T-helper 17 cell (primary cell): ENCODE data around the gene BAIAP2L2. TPM values are rescaled to one million over a fixed set of nuclear protein-coding genes. Genes with fewer than 3 reads are reported as not detected.
"Not testable (repeated sequence)": the region's sequence is repeated elsewhere in the genome, so short reads cannot be mapped to it uniquely, and the experiment has no call there.

ENCODE experiments used
- ATAC-seq: fragments of 150-1000 bp; cut with Tn5 transposase; 2 replicates; pipeline ENCODE4 v1.10.0; 2021; ENCODE audit warnings: mild to moderate bottlenecking, moderate library complexity
- DNase-seq, 3 donors: peaks; one replicate each; pipeline versions ENCODE4 v3.0.0 to v3.0.0-alpha.2; 2020 to 2021
- H3K9me3 ChIP-seq: one replicate; pipeline ENCODE4 v1.7.0; 2013; ENCODE audit warnings: low read length, mild to moderate bottlenecking; ENCODE audit not compliant: control insufficient read depth, poor library complexity, severe bottlenecking
- H3K27ac Mint-ChIP-seq: one replicate; pipeline ENCODE4 v1.8.0; 2022; ENCODE audit warnings: mild to moderate bottlenecking, moderate library complexity, mixed read lengths
- H3K27me3 Mint-ChIP-seq: one replicate; pipeline ENCODE4 v1.8.0; 2022; ENCODE audit warnings: mixed read lengths
- H3K36me3 Mint-ChIP-seq: one replicate; pipeline ENCODE4 v1.8.0; 2022; ENCODE audit warnings: low read depth, mixed read lengths
- H3K4me1 Mint-ChIP-seq: one replicate; pipeline ENCODE4 v1.8.0; 2022; ENCODE audit warnings: mild to moderate bottlenecking, mixed read lengths
- H3K4me3 Mint-ChIP-seq: one replicate; pipeline ENCODE4 v1.8.0; 2022; ENCODE audit warnings: mild to moderate bottlenecking, moderate library complexity, mixed read lengths
- total RNA-seq, 4 donors: library from RNA in 2 of 4; stranded (reverse) in 2 of 4; gene quantifications; one replicate each; pipeline ENCODE4 v1.2.3 and lab custom pipeline; 2022 to 2026

BAIAP2L2 gene
- total RNA-seq, 2 donors from 2014 or later, result 0.86 to 1.3 TPM

DNA sequence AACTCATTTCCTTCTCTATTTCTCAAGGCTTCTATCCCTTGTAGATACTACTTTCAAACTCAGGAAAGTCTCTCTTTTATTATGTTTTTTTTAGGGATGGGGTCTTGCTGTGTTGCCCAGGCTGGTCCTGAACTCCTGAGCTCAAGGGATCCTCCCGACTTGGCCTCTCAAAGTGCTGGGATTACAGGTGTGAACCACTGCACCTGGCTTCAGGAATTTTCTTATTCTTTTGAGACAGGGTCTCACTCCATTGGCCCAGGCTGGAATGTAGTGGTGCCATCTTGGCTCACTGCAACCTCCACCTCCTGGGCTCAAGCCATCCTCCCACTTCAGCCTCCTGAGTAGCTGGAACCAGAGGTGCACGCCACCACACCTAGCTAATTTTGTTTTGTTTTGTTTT, 31.3 kb downstream of the BAIAP2L2 start:
- not testable (repeated sequence) for H3K9me3 ChIP-seq, H3K27ac Mint-ChIP-seq, H3K36me3 Mint-ChIP-seq, H3K4me1 Mint-ChIP-seq, DNase-seq, ATAC-seq, H3K4me3 Mint-ChIP-seq
- peaks cover 18% of the 10 kb centered on the region for H3K27me3 Mint-ChIP-seq

DNA sequence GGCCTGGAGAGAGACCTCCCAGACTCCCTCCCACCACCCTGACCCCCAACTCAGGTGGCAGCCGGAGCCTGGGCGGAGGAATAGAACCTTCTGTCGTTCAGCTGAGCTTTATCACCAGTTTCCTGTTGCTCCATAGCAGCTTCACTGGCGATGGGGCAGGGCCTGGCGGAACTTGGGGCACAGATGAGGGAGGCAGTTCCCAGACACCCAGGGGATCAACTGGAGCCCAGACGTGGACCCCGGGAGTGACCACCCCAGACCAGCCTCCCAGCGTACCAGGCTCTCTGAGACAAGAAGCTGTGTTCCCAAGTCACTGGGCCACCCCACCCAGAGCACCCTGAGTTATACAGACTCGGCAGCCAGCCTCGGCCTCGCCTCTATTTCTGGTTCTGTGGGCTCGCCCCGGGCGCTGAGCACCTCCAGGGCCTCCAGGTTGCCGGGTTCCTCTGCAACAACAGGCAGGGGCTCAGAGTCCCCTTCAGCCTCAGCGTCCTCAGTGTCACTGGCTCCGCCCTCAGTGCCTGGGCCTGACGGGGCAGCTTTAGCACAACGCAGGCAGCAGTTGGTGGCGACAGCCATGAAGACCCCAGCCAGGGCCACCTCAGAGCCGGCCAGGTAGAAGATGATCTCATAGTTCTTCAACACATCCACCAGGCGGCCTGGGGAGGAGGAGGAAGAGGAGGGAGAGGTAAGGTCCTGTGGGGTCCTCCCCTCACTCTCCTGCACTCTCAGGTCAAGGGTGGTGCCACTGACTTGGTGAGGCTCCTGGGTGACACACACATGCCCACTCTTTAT, 32.2 kb downstream of the BAIAP2L2 start:
- ATAC-seq, result no peak
- H3K36me3 Mint-ChIP-seq, result no peaks in the 10 kb centered on the region

DNA sequence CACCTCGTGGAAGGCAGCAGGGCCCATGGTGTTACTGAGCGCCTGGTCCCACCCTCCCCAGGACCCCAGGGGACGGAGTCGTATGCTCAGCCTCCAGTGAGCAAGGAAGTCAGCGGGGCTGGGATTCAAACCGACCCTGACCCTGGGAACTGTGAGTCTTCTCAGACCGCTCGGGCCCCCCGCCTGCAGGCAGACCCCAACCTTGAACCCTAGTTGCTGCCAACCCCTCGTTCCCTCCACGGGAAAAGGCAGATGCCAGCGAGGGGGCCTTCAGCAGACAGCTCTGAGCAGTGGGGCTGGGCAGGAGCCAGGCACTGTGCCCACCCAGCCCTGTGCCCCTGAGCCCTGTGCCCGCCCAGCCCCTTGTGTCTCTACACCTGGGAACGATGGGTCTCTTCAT, 32.9 kb downstream of the BAIAP2L2 start:
- no peak overlapping the region for H3K4me3 Mint-ChIP-seq
- H3K27me3 Mint-ChIP-seq, result peaks cover 12% of the 10 kb centered on the region
- no peak for ATAC-seq
- no peak for DNase-seq
- H3K27ac Mint-ChIP-seq, result no peak overlapping the region
- H3K9me3 ChIP-seq, result no peaks in the 10 kb centered on the region
- H3K4me1 Mint-ChIP-seq, result peaks cover 4% of the 10 kb centered on the region
- H3K36me3 Mint-ChIP-seq, result no peaks in the 10 kb centered on the region

More for the DNA sequence above, 32.2 kb downstream of the BAIAP2L2 start:
- peaks cover 16% of the 10 kb centered on the region for H3K27me3 Mint-ChIP-seq
- no peak overlapping the region for H3K27ac Mint-ChIP-seq
- H3K9me3 ChIP-seq, result no peaks in the 10 kb centered on the region
- H3K4me3 Mint-ChIP-seq, result no peak overlapping the region
- peaks cover 5% of the 10 kb centered on the region for H3K4me1 Mint-ChIP-seq
- DNase-seq, result no peak

DNA sequence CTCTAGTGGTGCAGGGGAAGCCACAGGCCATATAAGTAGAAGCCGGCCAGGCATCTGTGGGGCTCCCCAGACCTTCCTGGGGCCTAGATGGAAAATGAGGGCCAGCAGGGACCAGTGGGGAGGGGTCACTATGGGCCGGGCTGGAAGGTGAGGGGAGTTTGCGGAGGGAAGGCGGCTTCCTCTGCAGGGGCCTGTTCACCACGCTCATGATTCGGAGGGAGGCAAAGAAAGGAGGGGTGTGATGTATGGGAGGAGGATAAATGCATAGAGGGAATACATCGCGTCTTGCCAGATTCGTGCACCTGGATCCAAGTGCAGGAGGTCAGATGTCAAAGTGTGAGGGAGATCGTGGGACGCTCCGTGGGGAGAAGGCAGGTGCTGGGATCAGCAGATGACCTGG, 33.4 kb downstream of the BAIAP2L2 start:
- ATAC-seq, result no peak
- peaks cover 2% of the 10 kb centered on the region for H3K4me1 Mint-ChIP-seq
- H3K27ac Mint-ChIP-seq, result no peak overlapping the region
- DNase-seq, result no peak
- no peaks in the 10 kb centered on the region for H3K9me3 ChIP-seq
- peaks cover 12% of the 10 kb centered on the region for H3K27me3 Mint-ChIP-seq
- no peak overlapping the region for H3K4me3 Mint-ChIP-seq
- no peaks in the 10 kb centered on the region for H3K36me3 Mint-ChIP-seq

DNA sequence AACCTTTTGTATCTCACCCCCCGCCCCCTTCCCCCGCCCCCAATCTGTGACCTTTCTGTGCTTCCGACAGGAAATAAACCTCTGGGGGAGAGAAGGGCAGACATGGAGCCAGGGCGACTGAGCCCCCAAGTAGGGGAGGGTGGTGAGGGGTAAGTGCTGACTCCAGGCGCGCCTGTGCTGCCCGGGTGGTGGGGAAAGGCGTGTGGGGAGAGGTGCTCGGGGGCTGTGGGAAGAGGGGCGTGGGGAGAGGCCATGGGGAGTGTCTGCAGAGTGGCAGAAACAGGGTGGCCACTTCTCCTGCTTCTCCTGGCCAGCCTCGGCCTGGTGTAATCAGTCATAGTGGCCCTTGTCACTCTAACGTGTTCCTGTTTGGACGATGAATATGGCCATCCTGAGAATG, 34.5 kb downstream of the BAIAP2L2 start:
- DNase-seq, result no peak
- H3K4me3 Mint-ChIP-seq, result no peak overlapping the region
- peaks cover 12% of the 10 kb centered on the region for H3K27me3 Mint-ChIP-seq
- no peaks in the 10 kb centered on the region for H3K9me3 ChIP-seq
- H3K4me1 Mint-ChIP-seq, result no peaks in the 10 kb centered on the region
- no peak overlapping the region for H3K27ac Mint-ChIP-seq
- no peak for ATAC-seq
- no peaks in the 10 kb centered on the region for H3K36me3 Mint-ChIP-seq

DNA sequence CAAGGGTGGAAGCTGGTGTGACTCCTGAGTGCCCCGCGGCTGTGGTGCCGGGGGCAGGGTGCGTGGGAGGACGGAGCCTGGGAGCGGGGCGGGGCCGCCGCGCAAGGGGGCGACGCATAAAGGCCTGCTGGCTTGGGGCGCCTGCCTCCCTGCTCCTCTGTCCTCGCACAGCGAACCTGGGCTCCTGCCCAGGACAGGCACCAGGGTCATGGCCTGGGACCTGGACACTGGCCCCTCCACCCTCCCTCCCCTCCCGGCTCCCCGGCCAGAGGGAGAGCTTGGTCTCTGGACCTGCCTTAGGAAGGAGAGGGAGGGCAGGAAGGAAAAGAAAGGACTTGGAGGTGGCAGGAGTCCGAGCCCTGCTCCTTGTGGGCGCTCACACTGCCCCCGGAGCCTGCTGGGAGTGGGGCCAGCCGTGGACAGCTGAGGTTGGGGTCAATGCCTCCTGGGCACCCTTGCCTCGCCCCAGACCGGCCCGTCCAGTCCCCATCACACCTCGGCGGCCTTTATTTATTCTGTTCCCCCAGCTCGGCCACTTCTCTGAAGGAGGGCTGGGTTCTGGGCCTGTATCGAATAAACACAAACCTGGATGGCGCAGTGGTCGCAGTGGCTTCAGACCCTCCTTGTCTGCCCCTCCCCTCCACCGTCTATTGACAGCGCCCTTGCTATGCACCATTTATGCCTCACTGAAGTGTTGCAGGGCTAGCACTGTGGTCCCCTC, 35.2 kb downstream of the BAIAP2L2 start:
- H3K4me1 Mint-ChIP-seq, result no peaks in the 10 kb centered on the region
- no peaks in the 10 kb centered on the region for H3K9me3 ChIP-seq
- H3K36me3 Mint-ChIP-seq, result no peaks in the 10 kb centered on the region
- DNase-seq, result no peak
- no peak overlapping the region for H3K27ac Mint-ChIP-seq
- peaks cover 10% of the 10 kb centered on the region for H3K27me3 Mint-ChIP-seq
- no peak for ATAC-seq
- H3K4me3 Mint-ChIP-seq, result no peak overlapping the region

DNA sequence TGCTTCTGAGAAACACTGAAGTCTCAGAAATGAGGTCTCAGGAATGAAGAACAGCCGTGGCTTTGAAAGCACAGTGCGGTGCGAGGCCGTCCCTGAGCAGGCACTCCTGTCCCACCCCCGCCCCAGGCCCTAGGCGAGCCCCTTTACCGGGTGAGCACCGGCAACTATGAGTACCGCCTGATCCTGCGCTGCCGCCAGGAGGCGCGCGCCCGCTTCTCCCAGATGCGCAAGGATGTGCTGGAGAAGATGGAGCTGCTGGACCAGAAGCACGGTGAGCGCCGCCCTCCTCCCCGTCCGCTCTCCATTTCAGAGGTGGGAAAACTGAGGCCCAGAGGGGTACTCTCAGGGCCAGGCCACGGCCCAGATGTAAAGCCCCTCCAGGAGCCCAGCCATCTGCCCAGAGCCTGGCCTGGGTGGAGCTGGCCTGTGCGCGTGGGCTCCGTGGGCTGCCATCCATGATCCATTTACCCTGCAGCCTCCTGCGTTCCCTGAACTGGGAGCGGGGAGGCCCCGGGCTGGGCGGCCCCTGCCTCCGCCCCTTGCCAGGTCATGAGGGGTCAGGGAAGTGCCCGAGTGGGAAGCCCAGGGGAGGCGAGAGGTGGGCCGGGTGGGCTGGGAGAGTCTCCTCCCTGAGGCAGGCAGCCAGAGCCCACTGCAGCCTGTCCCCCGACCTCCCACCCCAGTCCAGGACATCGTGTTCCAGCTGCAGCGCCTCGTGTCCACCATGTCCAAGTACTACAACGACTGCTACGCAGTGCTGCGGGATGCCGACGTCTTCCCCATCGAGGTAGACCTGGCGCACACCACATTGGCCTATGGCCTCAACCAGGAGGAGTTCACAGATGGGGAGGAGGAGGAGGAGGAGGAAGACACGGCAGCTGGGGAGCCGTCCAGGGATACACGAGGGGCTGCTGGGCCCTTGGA, 36.0 kb downstream of the BAIAP2L2 start:
- H3K4me3 Mint-ChIP-seq, result no peak overlapping the region
- H3K4me1 Mint-ChIP-seq, result no peaks in the 10 kb centered on the region
- no peak overlapping the region for H3K27ac Mint-ChIP-seq
- ATAC-seq (no peak), DNase-seq (no peak)
- no peaks in the 10 kb centered on the region for H3K9me3 ChIP-seq
- peaks cover 2% of the 10 kb centered on the region for H3K27me3 Mint-ChIP-seq
- no peaks in the 10 kb centered on the region for H3K36me3 Mint-ChIP-seq

DNA sequence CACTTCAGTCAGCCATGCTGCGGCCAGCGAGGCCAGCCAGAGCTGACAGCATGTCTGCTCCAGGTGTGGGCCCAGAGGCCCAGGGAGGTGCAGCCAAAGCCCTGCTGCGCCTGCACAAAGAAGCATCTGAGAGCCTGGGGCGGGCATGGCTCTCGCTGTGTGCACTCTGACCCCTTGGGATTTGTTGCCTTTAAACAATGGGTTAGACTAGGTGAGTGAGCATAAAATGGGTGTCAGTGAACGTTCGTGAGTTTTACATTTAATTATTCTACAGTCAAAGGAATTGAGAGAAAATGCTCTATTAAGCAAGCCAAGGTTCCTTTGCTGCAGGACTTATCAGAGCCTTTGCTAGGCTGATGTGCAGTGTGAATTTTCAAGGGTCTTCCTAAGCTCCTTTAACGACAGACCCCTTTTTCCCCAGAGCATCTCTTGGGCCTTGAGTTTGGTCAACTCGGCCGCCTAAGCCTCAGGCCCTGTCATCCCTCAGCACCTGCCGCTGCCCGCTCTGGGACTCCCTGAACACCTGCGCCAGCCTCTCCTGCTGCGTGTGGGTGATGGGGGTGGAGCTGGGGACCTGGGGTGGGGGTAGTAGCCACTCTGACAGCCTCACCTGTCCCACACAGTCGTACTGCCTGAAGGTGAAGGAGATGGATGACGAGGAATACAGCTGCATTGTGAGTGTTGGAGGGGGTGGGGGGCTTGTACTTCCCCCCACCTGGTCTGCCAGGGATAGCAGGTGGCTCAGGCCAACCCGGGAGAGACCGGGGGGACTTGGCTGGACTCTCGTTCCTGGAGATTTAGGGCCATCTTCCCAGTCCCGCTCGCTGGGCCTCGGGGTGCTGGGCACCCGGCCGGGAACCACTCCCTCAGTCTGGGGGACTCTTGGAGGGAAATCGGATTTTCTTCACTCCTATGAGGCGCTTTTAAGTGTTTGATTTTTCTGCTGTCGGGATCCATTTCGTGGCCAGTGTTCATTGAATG, 37.0 kb downstream of the BAIAP2L2 start:
- H3K9me3 ChIP-seq, result no peaks in the 10 kb centered on the region
- Mint-ChIP-seq H3K27ac (no peak overlapping the region), H3K36me3 (no peaks in the 10 kb centered on the region), H3K27me3 (no peaks in the 10 kb centered on the region), H3K4me1 (no peaks in the 10 kb centered on the region), H3K4me3 (no peak overlapping the region)
- ATAC-seq (no peak), DNase-seq (no peak)

DNA sequence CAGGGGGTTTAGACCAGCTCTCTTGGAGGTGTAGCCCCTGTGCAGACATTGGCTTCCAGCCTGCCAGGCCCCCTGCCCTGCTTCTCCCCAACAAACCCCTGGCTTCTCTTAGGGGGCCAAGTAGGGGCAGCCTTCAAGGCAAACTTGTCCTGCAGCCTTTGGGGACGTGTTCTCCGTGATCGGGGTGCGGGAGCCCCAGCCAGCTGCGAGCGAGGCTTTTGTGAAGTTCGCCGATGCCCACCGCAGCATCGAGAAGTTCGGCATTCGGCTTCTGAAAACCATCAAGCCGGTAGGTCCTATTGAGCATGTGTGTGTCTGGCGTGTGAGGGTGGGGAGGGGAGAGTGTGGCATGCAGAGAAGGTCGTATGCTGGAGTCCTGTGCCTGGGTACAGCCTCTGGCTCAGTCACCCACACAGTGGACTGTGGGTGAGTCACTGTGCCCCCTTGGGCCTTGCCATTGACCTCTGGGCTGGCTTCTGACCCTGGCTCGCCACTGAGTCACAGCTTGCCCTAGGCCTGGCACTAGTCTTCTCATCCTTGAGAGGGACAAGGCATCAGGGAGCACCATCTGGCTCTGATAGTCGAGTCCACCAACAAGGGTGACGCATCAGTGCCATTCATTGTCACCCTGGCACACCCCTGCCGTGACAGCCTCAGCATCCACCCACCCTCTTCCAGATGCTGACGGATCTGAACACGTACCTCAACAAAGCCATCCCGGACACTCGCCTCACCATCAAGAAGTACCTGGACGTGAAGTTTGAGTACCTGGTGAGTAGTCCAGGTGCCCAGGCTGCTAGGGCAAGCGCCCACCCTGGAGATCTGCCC, 37.9 kb downstream of the BAIAP2L2 start:
- no peaks in the 10 kb centered on the region for H3K9me3 ChIP-seq
- no peak overlapping the region for H3K4me3 Mint-ChIP-seq
- DNase-seq (no peak), ATAC-seq (no peak)
- peaks cover 3% of the 10 kb centered on the region for H3K36me3 Mint-ChIP-seq
- H3K4me1 Mint-ChIP-seq, result no peaks in the 10 kb centered on the region
- no peak overlapping the region for H3K27ac Mint-ChIP-seq
- H3K27me3 Mint-ChIP-seq, result no peaks in the 10 kb centered on the region

DNA sequence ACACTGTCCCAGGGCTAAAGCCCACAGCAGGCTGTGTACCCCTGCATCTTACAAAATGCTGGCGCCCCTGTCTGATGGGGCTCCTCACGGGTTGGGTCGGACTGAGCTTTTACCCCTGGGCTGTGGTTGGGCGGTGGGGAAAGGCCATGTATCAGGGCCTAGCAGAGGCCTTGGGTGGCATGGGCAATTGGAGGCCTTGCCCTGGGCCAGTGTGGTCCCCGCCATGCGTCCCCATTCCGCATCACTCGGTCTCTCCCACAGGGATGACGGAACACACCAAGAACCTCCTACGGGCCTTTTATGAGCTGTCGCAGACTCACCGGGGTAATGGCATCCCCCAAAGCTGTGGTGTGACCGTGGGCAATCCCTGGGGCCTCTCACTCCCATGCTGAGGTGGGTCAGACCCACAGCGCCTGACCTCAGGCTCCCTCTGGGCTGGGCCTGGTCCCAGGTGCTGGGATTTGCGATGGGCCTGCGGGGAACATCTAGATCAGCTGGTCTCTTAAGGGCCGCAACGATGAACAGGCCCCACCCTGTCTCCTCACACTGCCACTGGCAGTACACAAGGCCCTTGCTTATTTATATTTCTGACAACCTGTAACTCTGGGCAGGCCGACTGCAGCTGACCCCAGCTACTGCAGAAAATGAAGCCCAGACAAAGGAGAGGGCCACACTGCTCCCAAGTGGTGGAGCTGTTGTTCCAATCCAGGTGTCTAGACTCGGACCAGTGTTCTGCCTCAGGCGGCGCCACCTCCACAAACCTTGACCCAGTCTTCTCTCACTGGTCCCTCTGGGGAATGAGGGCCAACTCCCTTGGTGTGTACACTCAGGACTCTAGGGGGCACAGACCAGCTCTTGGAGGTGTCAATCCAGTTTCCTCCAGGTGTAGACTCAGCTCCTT, 38.8 kb downstream of the BAIAP2L2 start:
- no peaks in the 10 kb centered on the region for H3K9me3 ChIP-seq
- no peak overlapping the region for H3K27ac Mint-ChIP-seq
- H3K36me3 Mint-ChIP-seq, result peaks cover 5% of the 10 kb centered on the region
- H3K4me3 Mint-ChIP-seq, result no peak overlapping the region
- ATAC-seq (no peak), DNase-seq (no peak)
- no peaks in the 10 kb centered on the region for H3K27me3 Mint-ChIP-seq
- H3K4me1 Mint-ChIP-seq, result no peaks in the 10 kb centered on the region
